Limb (tissue), 2 donors: ENCODE results near the gene LEPROT.

Experiments used
- DNase-seq, 2 donors: peaks; one replicate each; pipeline ENCODE4 v3.0.0-alpha.2; 2016; ENCODE audit errors: extremely low spot score in 2 of 2

The LEPROT gene

DNA sequence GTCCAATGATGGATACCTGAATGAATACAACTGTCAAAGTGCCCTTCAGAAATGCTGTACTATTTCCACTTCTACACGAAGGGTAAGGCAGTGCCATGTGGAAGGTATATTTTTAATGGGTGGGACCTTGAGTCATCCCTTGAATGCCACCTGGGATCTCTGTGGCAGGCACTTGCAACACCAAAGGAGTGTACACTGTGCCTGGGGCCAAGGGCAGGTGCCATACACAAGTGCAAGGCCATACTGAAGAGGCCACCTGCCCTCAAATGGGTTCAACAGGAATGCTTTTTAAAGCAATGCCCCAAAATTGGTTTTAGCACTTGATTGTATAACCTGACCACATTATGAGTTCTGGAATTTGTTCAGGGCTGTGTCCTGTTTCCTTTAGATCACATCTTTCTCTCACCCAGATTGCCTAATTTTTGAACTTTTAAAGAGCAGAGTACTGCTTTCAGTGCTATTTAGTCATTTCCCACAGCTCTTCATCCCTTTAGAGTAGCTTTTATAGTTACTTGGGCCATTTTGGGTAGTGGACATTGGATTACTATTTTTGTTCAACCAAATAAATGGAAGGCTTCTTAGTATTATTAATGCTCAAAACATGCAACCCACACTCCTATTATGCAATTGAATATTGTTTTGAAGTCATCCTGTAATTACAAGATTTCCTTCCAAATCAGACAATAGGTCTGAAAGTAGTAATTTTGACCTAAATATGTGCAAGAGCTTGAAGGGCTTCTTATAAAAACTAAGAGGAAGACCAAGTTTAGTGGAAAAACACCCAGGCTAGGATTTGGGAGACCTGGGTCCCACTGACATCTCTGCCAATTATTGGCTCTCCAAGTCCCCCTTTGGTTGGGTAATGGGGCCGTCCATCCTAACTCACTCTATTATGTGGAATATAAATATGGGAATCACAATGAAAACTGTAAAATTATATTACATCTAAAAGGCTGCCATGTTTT is 57.2 kb downstream of the LEPROT start:
- no peak for DNase-seq

GRCh38 chr1:65478379-65479026 is 58.0 kb downstream of the LEPROT start:
- no peak for DNase-seq

- no peak for DNase-seq
These were observed 59.2 kb downstream of the LEPROT start for GRCh38 chr1:65479554-65480204.

DNA sequence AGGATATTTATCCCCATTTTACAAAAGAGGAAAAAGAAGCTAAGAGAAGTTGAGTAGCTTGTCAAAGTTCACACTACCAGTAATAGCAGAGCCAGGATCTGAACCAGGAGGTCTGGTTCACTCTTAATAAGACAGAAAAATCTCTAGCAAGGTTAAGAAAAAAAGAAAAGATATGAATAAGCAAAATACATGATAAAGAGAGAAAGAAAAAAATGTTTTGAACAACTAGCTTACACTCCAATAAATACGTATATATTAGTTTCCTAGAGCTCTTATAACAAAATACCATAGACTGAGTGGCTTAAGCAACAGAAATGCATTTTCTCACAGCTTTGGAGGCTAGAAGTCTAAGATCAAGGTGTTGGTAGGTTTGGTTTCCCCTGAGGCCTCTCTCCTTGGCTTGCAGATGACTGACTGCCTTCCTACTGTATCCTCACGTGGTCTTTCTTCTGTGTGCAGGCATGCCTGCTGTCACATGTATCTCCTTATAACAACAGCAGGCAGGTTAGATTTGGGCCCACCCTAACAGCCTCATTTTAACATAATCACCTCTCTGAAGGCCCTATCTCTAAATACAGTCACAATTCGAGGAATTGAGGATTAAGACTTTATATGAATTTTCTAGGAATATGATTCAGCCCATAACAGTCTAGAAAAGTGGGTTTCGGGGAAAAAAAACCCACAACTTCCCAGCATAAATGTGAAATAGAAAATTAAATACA is 60.4 kb downstream of the LEPROT start:
- DNase-seq, result no peak

- DNase-seq, result no peak
These were observed 63.7 kb downstream of the LEPROT start for GRCh38 chr1:65483993-65484754.
